Urinary bladder (tissue), 4 donors: ENCODE measurements around the gene TBL3. TPM values are rescaled to one million over a fixed set of nuclear protein-coding genes. Genes with fewer than 3 reads are reported as not detected.
"Not testable (repeated sequence)": the region's sequence is repeated elsewhere in the genome, so short reads cannot be mapped to it uniquely, and the experiment has no call there.

ENCODE experiments used
- DNase-seq: peaks from one replicate; pipeline ENCODE4 v3.0.0-alpha.2; 2015; ENCODE audit errors: extremely low spot score
- H3K27ac ChIP-seq: one replicate; pipeline ENCODE4 v1.5.1; 2013; ENCODE audit warnings: low read depth, mild to moderate bottlenecking, moderate library complexity
- H3K36me3 ChIP-seq: one replicate; pipeline ENCODE4 v1.6.1; 2013; ENCODE audit warnings: mild to moderate bottlenecking, moderate library complexity; ENCODE audit not compliant: insufficient read depth
- H3K4me1 ChIP-seq: one replicate; pipeline ENCODE4 v1.6.1; 2013; ENCODE audit warnings: mild to moderate bottlenecking, moderate library complexity; ENCODE audit not compliant: insufficient read depth
- H3K4me3 ChIP-seq: one replicate; pipeline ENCODE4 v1.5.1; 2013; ENCODE audit warnings: low read depth, low read length
- WGBS: extraction: QIAGEN DNeasy Blood & Tissue Kit; methylation state at CpG from one replicate; pipeline ENCODE4 v1.1.7; 2013; 5-methylcytosine and 5-hydroxymethylcytosine counted together
- polyA plus RNA-seq: library from polyadenylated mRNA; stranded (reverse); fragments of 200-250 nt; gene quantifications from one replicate; pipeline ENCODE4 v1.2.3, GENCODE V29; 2013
- total RNA-seq: library from RNA; depleted of rRNA; stranded (reverse); fragments of >200 nt; gene quantifications from one replicate; pipeline ENCODE4 v1.2.3, GENCODE V29; 2014
- donor health status: healthy with polysubstance abuse.
- donor health status: healthy.

TBL3 gene
- total and polyA plus RNA-seq, 2 donors: 10.9 to 50.6 TPM

GRCh38 chr16:2008631-2009163 lies 36.8 kb downstream of the TBL3 start:
- Histone ChIP-seq H3K4me1 (no peaks in the 10 kb centered on the region), H3K36me3 (no peaks in the 10 kb centered on the region), H3K27ac (no peak overlapping the region), H3K4me3 (peak overlapping the region; percentile 93)
- DNase-seq: no peak
- 4% methylated on average over 23 of the region's 23 CpGs for WGBS

- Histone ChIP-seq H3K27ac (peak overlapping the region; percentile 80), H3K4me3 (peak overlapping the region; percentile 93), H3K36me3 (no peaks in the 10 kb centered on the region), H3K4me1 (no peaks in the 10 kb centered on the region)
- under 1% methylated on average over 55 of the region's 55 CpGs for WGBS
- no peak for DNase-seq
Measured at GRCh38 chr16:2009164-2009711, 37.4 kb downstream of the TBL3 start.

GRCh38 chr16:2009791-2010510 lies 38.1 kb downstream of the TBL3 start, which contains the start of gene ZNF598:
Gene ZNF598, minus strand, starts transcription at chr16:2009821.
- 1% methylated on average over 52 of the region's 52 CpGs for WGBS
- DNase-seq: peak; percentile 41

GRCh38 chr16:2011726-2012125 lies 39.9 kb downstream of the TBL3 start:
- H3K36me3 ChIP-seq, H3K27ac ChIP-seq, H3K4me1 ChIP-seq, DNase-seq, H3K4me3 ChIP-seq: not testable (repeated sequence)
- 92% methylated on average over 9 of the region's 9 CpGs for WGBS

More at GRCh38 chr16:2009791-2010510, 38.1 kb downstream of the TBL3 start, which contains the start of gene ZNF598:
- Histone ChIP-seq H3K36me3 (no peaks in the 10 kb centered on the region), H3K27ac (peak within 1 kb of the TSS; percentile 84), H3K4me1 (no peaks in the 10 kb centered on the region), H3K4me3 (peak within 1 kb of the TSS; percentile 93)

GRCh38 chr16:2013527-2013926 lies 41.7 kb downstream of the TBL3 start:
- DNase-seq: no peak
- Histone ChIP-seq H3K27ac (no peak overlapping the region), H3K36me3 (no peaks in the 10 kb centered on the region), H3K4me3 (no peak overlapping the region), H3K4me1 (no peaks in the 10 kb centered on the region)
- WGBS: 89% methylated on average over 15 of the region's 15 CpGs

GRCh38 chr16:2015117-2015946 lies 43.5 kb downstream of the TBL3 start:
- Histone ChIP-seq H3K4me3 (no peak overlapping the region), H3K4me1 (no peaks in the 10 kb centered on the region), H3K27ac (no peak overlapping the region), H3K36me3 (no peaks in the 10 kb centered on the region)
- WGBS: 77% methylated on average over 24 of the region's 24 CpGs
- no peak for DNase-seq

- Histone ChIP-seq H3K4me1 (no peaks in the 10 kb centered on the region), H3K27ac (no peak overlapping the region), H3K4me3 (no peak overlapping the region), H3K36me3 (no peaks in the 10 kb centered on the region)
- no peak for DNase-seq
- WGBS: 81% methylated on average over 7 of the region's 7 CpGs
Measured at GRCh38 chr16:2015947-2016208, 44.0 kb downstream of the TBL3 start.

- 43% methylated on average over 13 of the region's 13 CpGs for WGBS
- H3K27ac ChIP-seq: no peak overlapping the region
- no peaks in the 10 kb centered on the region for H3K4me1 ChIP-seq
- no peak overlapping the region for H3K4me3 ChIP-seq
- no peak for DNase-seq
- no peaks in the 10 kb centered on the region for H3K36me3 ChIP-seq
Measured at GRCh38 chr16:2016407-2016922, 44.6 kb downstream of the TBL3 start.

GRCh38 chr16:2019518-2019920 lies 47.7 kb downstream of the TBL3 start, which contains the start of gene NPW:
Gene NPW, plus strand, starts transcription at chr16:2019785.
- H3K27ac ChIP-seq: no peak within 1 kb of the TSS
- no peaks in the 10 kb centered on the region for H3K4me1 ChIP-seq
- WGBS: 2% methylated on average over 33 of the region's 33 CpGs
- DNase-seq: no peak
- peak within 1 kb of the TSS; percentile 19 for H3K4me3 ChIP-seq
- no peaks in the 10 kb centered on the region for H3K36me3 ChIP-seq

- H3K27ac ChIP-seq: no peak overlapping the region
- H3K36me3 ChIP-seq: no peaks in the 10 kb centered on the region
- no peak for DNase-seq
- H3K4me1 ChIP-seq: no peaks in the 10 kb centered on the region
- 1% methylated on average over 96 of the region's 96 CpGs for WGBS
- peak overlapping the region; percentile 19 for H3K4me3 ChIP-seq
Measured at GRCh38 chr16:2019921-2020831, 48.3 kb downstream of the TBL3 start.

- WGBS: 2% methylated on average over 14 of the region's 14 CpGs
- H3K27ac ChIP-seq: no peak overlapping the region
- H3K36me3 ChIP-seq: no peaks in the 10 kb centered on the region
- H3K4me1 ChIP-seq: no peaks in the 10 kb centered on the region
- no peak for DNase-seq
- H3K4me3 ChIP-seq: no peak overlapping the region
Measured at GRCh38 chr16:2022723-2023091, 50.9 kb downstream of the TBL3 start.

GRCh38 chr16:2023092-2024031 lies 51.5 kb downstream of the TBL3 start:
- no peaks in the 10 kb centered on the region for H3K36me3 ChIP-seq
- 11% methylated on average over 53 of the region's 53 CpGs for WGBS
- peak; percentile 70 for DNase-seq
- no peaks in the 10 kb centered on the region for H3K4me1 ChIP-seq
- peak overlapping the region; percentile 46 for H3K27ac ChIP-seq
- H3K4me3 ChIP-seq: no peak overlapping the region
